PFSK-1 (cell line): ENCODE results near the gene ISCA1.

ENCODE experiments used
- POLR2AphosphoS5 ChIP-seq: IDR thresholded peaks from 2 replicates; pipeline ENCODE4 v1.6.1; 2012; ENCODE audit warnings: low read depth, mild to moderate bottlenecking, control low read depth, low read length, moderate library complexity
- REST ChIP-seq, 2 experiments: IDR thresholded peaks; 2 replicates each; pipeline versions ENCODE4 v1.6.1 to v1.8.0; 2011 to 2012; ENCODE audit warnings: low read depth in 2 of 2, low read length in 2 of 2, control low read depth in 1 of 2, inconsistent platforms in 1 of 2, mild to moderate bottlenecking in 1 of 2, moderate library complexity in 1 of 2; ENCODE audit not compliant: insufficient read depth in 1 of 2
- SIN3A ChIP-seq: IDR thresholded peaks from 2 replicates; pipeline ENCODE4 v1.6.1; 2012; ENCODE audit warnings: mild to moderate bottlenecking, low read length, moderate library complexity, borderline replicate concordance; ENCODE audit not compliant: insufficient read depth
- TAF1 ChIP-seq: IDR thresholded peaks from 2 replicates; pipeline ENCODE4 v1.6.1; 2012; ENCODE audit warnings: low read length, control low read depth, borderline replicate concordance; ENCODE audit not compliant: insufficient read depth

- TF ChIP-seq TAF1 (no peak), POLR2AphosphoS5 (no peak), SIN3A (no peak), REST (IDR thresholded peaks at IDR 0.05; ENCODE audit: insufficient read depth in 1 of 2, low read depth in 2 of 2, low read length in 2 of 2) (no peak)
Observed at GRCh38 chr9:86328156-86328555, 45.8 kb upstream of the ISCA1 start.
